ENCODE results near the gene CFC1.
"Not testable (repeated sequence)": the region's sequence is repeated elsewhere in the genome, so short reads cannot be mapped to it uniquely, and the experiment has no call there.

The CFC1 gene

DNA sequence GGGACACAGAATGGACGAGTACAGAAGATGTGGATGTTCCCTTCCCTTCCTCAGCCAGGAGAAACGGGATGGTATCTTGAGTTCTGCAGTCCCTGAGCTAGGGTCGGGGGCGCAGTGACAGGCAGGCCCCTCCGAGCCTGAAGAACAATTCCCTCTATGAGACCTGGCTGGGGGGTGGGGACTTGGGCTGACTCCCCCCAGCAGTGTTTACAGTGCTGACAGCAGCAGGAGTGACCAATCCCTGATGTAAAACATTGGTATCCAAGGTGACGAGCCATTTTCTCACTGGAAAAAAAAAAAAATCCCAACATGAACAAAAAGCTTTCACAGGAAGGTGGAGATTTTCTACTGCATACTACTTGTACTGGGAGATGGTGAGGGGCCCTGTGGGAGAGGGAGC is at the start of gene CFC1:
TSS of gene CFC1 (minus strand) at position 183 of the 400 bp plus-strand sequence. CDS start 288 bp downstream, outside the sequence.
- DNase-seq (ENCODE audit: low read depth, low spot score); H3K4me3 ChIP-seq (ENCODE audit: low read depth, low read length); in situ Hi-C loops (cut with HindIII; ENCODE audit: low sequenced_read_pairs): not testable (repeated sequence)

DNA sequence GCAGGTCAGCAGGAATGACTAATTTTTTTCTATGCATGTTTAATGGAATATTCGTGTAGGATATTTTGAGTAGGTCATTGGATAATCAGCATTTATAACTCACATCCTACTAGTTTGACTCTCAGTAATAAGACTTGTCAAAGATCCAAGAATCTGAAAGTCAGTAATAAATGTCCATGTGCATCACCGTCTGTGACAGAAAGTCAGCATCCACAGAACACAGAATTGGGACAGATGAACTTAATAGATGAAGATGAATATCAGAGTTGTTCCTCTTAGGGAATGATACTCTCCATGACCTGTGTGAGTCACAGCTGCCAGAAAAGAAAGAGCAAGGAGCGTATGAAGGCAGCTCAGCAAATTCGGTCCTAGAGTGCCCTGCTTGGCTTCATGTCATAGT is 42.3 kb upstream of the CFC1 start:
- in situ Hi-C loops (cut with HindIII; ENCODE audit: low sequenced_read_pairs); H3K4me3 ChIP-seq (ENCODE audit: low read depth, low read length); DNase-seq (ENCODE audit: low read depth, low spot score): not testable (repeated sequence)

DNA sequence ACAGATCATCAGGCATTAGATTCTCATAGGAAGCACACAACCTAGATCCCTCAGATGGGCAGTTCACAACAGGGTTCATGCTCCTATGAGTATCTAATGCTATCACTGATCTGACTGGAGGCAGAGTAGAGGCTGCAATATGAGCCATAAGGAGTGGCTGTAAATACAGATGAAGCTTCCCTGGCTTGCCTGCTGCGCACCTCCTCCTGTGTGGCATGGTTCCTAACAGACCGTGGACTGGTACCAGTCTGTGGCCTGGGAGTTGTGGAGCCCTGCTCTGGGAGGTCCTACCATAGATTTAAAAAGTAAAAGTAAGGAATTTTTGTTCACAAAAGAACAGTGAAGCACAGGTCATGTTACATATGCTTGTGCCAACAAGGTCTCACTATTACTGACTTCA is 39.6 kb upstream of the CFC1 start:
- H3K4me3 ChIP-seq (ENCODE audit: low read depth, low read length); DNase-seq (ENCODE audit: low read depth, low spot score); in situ Hi-C loops (cut with HindIII; ENCODE audit: low sequenced_read_pairs): not testable (repeated sequence)

DNA sequence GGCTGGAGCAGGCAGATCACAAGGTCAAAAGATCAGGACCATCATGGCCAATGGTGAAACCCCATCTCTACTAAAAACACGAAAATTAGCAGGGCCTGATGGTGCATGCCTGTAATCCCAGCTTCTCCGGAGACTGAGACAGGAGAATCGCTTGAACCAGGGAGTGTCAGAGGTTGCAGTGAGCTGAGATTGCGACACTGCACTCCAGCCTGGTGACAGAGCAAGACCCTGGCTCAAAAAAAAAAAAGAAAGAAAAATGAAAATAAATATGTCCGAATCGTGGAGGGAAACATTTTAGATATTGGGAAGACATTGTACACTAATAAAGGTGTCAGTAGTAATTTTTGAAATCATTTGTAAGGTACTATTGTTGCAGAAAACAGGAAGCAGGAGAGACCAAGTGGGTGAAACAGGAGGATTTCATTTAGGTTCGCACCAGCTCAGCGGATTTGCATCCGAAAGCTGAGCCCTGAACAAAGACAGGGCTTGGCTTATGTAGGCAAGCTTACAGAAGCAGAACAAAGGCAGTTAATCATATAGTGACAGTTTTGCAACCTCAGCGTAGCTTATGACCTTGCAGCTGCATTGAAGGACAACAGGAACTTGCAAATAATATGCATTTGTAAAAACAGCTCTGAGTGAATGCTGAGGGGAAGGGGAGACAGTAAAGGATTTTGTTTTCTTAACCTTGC is 29.6 kb upstream of the CFC1 start:
- H3K4me3 ChIP-seq (ENCODE audit: low read depth, low read length); DNase-seq (ENCODE audit: low read depth, low spot score); in situ Hi-C loops (cut with HindIII; ENCODE audit: low sequenced_read_pairs): not testable (repeated sequence)

DNA sequence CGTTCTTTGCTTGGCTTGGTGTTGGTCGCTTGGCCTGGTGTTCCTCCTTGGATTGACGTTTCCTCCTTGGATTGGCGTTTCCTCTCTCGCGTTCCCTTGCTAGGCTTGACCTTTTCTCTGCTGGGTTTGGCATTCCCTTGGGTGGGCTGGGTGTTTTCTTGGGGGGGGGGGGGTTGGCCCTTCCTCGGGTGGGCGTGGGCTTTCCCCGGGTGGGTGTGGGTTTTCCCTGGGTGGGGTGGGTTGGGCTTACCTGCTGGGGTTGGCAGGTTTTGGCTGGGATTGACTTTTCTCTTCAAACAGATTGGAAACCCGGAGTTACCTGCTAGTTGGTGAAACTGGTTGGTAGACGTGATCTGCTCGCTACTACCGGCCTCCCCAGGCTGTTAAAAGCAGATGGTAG is 11.8 kb upstream of the CFC1 start, which contains the start of gene POTEJ:
TSS of gene POTEJ (plus strand) at position 301 of the 400 bp plus-strand sequence. CDS start at position 394, 93 bp downstream.
- in situ Hi-C loops (cut with HindIII; ENCODE audit: low sequenced_read_pairs): not testable (repeated sequence)

DNA sequence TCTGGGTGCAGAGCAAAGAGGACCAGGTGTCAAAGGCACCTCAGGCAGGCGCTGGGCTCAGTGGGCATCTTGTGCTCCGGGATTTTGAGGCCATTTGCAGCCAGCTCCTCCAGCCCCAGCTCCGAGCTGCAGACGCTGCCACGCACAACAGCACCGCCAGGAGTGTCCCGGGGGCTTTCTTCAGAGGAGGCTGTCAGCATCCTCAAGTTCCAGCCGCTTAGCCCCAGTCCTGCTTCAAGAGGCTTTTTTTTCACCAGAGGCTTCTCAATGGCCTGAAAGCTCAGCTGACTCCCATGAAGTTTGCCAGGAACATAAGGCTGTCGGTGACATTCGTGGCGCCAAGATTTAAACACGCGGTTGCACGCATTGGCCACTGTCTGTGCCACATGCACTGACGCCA is 11.1 kb upstream of the CFC1 start:
- in situ Hi-C loops (cut with HindIII; ENCODE audit: low sequenced_read_pairs); H3K4me3 ChIP-seq (ENCODE audit: low read depth, low read length); DNase-seq (ENCODE audit: low read depth, low spot score): not testable (repeated sequence)

More for the DNA sequence above, 11.8 kb upstream of the CFC1 start, which contains the start of gene POTEJ:
- H3K4me3 ChIP-seq (ENCODE audit: low read depth, low read length); DNase-seq (ENCODE audit: low read depth, low spot score): not testable (repeated sequence)

DNA sequence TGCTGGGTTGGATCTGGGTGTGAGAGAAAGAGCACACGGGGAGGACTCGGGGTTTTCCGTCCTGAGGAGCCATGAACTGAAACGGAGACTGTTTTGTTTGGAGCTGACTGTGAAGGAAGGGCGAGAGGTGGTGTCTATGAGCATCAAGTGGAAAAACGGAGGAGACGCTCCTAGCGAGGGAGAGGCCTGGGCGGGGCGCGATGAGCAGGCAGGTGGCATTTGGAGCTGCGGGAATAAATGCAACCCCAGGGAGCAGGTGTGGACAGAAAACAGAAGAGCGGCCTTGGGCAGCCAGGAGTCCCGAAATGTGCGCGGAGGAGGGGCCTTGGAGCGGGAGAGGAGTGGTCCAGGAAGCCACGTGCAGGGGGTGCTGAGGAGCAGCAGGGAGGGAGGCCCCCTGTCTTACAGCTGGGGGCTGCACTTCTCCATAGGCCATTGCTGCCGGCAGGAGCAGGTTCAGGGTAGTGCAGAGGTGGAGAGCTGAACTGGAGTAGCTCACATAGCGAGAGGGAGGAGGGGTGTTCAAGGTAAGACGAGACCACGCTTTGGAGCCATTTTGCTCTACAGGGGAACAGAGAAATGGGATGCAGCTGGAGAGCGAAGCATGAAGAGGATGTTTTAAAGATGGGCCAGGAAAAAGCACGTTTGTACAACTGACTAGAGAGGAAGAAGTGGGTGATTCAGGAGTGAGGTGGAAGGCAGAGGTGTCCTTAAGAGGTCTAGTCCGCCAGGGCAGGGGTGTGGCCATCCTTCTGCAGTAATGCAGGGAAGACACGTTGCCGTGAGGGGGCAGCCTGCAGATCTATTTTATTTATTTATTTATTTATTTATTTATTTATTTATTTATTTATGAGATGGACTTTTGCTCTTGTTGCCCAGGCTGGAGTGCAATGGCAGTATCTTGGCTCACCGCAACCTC is 9.9 kb upstream of the CFC1 start:
- H3K4me3 ChIP-seq (ENCODE audit: low read depth, low read length); DNase-seq (ENCODE audit: low read depth, low spot score); in situ Hi-C loops (cut with HindIII; ENCODE audit: low sequenced_read_pairs): not testable (repeated sequence)

DNA sequence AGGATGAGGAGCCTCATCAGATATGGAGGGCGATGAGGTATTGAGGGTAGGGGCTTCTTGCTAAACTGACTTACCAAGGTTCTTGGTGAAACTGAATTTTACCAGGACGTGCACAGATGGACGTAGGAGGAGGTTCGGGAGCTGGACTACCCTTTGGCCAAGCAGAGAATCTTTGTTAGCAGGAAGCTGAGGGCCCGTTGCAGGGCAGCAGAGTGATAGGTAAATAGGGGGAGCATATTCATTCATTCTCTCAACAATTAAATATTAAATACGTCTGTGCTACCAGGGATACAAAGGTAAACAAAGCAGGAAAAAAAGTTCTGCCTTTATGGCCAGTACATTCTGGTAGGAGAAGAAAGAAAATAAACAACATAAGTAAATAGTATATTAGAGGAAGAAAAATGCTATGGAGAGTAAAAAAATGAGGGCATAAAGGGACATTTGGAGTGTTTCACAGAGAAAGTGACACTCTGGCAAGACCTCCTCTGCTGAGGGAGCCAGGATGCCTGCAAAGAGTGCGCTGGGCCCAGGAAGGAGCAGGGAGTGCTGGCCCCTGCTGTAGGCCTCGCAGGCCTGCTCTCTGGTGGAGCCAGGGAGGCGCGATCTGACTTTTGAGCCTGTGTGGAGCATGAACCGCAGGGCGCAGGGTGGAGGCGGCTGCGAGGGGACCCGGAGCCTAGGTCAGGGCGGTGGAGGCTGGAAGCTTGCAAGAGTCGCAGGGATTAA is 9.1 kb upstream of the CFC1 start:
- DNase-seq (ENCODE audit: low read depth, low spot score); in situ Hi-C loops (cut with HindIII; ENCODE audit: low sequenced_read_pairs); H3K4me3 ChIP-seq (ENCODE audit: low read depth, low read length): not testable (repeated sequence)

DNA sequence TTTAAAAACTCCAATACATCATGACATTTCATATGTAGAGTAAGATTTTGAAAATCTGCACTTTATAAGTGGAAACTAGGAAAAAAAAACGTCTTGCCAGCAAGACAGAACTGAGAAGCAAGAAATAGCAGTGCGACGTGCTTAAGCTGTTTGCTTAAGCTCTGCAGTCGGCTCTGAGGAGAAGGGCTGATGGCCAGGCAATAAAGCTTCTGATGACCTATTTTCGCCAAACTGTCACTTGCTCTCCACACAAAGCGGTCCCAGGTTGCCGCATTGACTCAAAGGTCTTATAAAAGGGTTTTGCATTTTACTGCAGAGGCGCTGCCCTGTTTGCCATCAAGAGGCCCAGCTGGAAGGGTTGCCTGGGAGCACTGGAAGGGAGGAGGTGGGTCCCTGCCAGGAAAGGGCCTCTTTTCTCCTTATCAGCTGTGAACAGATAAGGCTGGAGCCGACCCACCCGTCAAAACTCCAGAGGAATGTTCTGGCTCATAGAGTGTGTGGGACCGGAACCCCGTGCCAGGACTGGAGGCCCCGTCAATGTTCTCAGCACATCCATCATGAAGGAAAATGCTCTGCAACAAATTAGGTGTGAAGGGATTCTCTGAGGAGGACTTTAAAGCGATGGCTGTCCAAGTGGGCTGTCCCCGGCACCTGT is 2.4 kb upstream of the CFC1 start:
- DNase-seq (ENCODE audit: low read depth, low spot score); in situ Hi-C loops (cut with HindIII; ENCODE audit: low sequenced_read_pairs); H3K4me3 ChIP-seq (ENCODE audit: low read depth, low read length): not testable (repeated sequence)

DNA sequence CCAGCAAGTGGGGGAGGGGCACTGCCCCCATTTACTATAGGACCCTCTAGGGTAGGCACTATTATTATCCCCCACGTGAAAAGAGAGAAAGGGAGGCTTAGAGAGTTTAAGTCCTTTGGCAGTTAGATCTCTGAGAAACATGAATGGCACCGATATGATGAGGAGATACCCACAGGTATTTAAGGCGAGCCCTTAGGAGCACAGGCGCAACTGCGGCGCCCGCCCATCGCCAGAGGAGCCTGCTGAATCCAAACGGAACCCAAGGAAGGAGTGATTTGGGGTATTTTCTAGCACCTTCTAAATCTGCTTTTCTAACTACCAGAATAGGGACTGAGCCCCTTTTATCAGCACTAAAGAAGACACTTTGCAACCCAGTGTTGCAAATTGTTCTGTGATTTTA is 551 bp upstream of the CFC1 start:
- in situ Hi-C loops (cut with HindIII; ENCODE audit: low sequenced_read_pairs): not testable (repeated sequence)

DNA sequence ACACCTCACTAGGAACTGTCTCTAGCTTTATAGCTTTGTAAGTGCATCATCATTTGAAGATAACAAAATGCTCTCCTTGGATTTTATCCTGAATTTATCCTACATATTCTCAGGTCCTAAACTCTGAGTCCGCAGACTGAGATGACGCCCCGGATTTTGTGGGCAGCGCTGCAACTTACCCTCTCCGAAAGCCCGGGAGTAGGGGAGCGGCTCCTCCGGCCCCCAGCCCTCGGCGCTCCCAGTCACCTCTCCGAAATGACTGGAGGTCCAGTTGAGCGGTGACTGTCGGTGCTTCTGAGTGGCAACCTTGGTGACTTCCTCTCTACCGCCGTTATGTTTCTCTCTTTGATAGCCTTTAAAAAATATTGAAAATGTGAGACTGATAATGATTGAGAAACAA is 912 bp downstream of the CFC1 start:
- H3K4me3 ChIP-seq (ENCODE audit: low read depth, low read length); in situ Hi-C loops (cut with HindIII; ENCODE audit: low sequenced_read_pairs); DNase-seq (ENCODE audit: low read depth, low spot score): not testable (repeated sequence)

More for the DNA sequence above, 551 bp upstream of the CFC1 start:
- DNase-seq (ENCODE audit: low read depth, low spot score); H3K4me3 ChIP-seq (ENCODE audit: low read depth, low read length): not testable (repeated sequence)

DNA sequence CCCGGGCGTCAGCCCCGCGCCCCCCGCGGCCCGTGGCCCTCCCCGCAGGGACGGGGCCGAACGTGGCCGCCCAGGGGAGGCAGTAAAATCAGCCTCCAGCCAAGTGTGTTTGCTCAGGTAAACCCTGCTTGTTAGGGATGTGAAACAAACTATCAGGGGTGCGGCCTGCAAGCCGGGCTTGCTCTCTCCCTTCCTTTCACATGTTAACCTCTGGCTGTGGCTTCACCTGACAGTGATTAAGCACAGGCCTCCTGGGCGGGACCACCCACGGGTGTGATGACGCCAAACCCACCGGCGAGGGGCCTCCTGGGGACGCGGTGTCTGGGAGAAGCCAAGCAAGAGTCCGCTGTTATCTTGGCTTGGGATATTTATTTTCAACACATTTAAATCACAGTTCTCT is 1.4 kb downstream of the CFC1 start:
- H3K4me3 ChIP-seq (ENCODE audit: low read depth, low read length); DNase-seq (ENCODE audit: low read depth, low spot score); in situ Hi-C loops (cut with HindIII; ENCODE audit: low sequenced_read_pairs): not testable (repeated sequence)

DNA sequence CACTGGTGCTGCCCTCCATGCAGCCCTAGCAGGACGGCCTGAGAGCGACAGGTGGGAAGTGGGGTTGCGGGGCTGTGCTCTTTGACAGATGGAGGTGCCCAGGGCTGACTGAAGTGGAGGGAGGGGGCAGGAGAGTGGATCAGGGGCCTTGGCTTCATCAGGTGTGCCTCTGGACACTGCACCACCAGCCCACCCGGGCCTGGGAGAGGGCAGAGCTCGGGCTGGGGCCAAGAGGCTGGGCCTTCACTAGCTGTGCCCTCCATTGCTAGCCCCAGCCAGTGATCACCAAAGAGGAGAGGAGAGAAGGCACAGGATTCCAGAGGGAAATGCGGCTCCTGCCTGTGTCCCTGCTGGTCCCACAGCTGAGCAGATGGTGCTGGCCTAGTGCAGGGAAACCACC is 2.6 kb downstream of the CFC1 start:
- DNase-seq (ENCODE audit: low read depth, low spot score); in situ Hi-C loops (cut with HindIII; ENCODE audit: low sequenced_read_pairs); H3K4me3 ChIP-seq (ENCODE audit: low read depth, low read length): not testable (repeated sequence)

DNA sequence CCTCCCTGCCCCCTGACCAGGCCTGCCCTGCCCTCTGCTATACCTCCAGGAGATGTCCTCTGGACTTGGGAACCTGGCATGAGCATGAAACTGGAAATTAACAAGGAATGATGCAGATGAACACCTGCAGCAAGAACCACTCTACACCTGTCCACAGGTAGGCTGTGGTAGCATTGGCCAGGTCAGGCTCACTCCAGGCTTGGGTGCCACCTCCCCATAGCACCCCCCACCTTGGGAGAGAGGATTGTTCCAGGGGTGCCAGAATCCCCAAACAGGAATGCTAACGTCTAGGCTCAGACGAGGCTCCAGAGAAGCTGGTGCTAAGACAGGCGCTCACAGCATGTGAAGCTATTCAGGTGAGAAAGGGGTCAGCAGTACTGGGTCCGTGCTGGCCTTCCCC is 5.4 kb downstream of the CFC1 start:
- DNase-seq (ENCODE audit: low read depth, low spot score); in situ Hi-C loops (cut with HindIII; ENCODE audit: low sequenced_read_pairs); H3K4me3 ChIP-seq (ENCODE audit: low read depth, low read length): not testable (repeated sequence)

DNA sequence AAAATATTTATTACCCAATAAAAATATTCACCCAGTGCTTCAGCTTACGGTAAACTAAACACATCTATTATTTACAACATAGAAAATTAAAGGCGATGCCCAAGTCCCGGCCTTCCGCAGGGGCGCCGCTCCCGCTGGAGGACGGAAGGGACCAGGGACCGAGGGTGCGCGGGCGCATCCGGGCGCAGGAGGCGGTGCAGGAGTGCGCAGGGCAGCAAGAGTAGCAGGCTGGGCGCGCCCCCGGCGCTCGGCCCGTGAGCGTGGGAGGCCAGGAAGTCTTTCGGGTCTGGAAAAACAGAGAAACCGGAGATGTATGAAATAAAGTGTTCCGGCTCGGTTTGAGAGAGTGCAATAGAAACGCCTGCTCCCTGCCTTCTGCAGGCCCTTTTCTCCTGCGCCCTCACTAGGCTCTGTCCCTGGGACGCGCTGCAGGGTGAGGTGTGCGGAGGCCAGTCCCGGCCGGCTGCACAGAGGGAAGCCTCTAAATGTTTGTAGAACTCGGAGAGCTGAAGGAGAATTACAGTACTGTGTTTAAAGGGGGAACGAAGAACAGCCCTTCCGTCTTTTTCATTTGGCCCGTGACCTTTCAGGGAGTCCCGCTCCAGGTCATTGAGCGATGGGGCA is 6.5 kb downstream of the CFC1 start:
- DNase-seq (ENCODE audit: low read depth, low spot score); H3K4me3 ChIP-seq (ENCODE audit: low read depth, low read length); in situ Hi-C loops (cut with HindIII; ENCODE audit: low sequenced_read_pairs): not testable (repeated sequence)

DNA sequence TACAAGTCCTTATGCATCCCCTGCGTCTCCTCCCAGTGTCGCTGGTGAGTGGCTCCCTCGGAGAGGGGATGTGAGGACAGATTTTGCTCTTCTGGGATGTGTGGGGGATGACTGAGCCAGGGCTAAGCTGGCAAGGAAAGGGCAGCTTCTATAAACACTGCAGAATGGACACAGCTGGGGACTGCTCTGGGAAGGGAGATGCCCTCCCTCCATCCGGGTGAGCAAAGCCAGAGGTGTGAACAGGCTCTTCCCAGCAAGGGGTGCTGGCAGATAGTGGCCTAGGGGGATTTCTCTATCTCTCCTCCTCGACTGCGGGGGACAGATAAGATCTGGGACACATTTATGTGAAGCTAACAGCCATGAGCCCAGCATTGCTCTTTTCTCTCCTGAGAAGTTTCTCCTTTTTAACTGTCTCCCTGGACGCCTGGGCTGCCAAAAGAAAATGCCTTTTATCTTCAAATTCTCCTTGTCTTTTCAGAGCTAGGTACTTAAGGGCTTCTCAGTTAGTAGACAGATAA is 8.5 kb downstream of the CFC1 start:
- in situ Hi-C loops (cut with HindIII; ENCODE audit: low sequenced_read_pairs); DNase-seq (ENCODE audit: low read depth, low spot score); H3K4me3 ChIP-seq (ENCODE audit: low read depth, low read length): not testable (repeated sequence)

Data from astrocyte of the spinal cord (primary cell).